NCI-H1694 treated with DMSO at 0.1 percent for 48 hours (cell line): ENCODE results near the gene FAM50B.

Source experiments
- DNase-seq: peaks from one replicate; lab custom pipeline; 2025; lab: John Stamatoyannopoulos, UW

FAM50B gene

GRCh38 chr6:3894590-3895311, 45.6 kb downstream of the FAM50B start:
- DNase-seq: no peak

DNA sequence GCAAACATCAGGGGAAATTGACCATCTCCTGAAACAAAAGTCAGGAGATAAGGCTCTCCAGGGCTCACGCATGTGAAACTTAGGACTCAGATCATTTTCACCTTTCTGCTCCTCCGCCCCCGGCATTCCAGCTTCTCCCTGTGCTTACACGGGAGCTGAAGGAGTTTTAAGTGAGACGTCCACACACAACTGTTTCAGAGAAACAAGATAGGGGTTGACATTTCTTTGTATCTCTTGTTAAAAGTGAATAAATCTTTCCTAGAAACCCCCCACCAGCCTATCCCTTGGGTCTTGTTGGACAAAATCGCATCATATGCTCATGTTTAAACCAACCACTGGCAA, 46.1 kb downstream of the FAM50B start:
- DNase-seq: no peak

GRCh38 chr6:3895805-3896204, 46.6 kb downstream of the FAM50B start:
- no peak for DNase-seq

- DNase-seq: no peak
Measured at GRCh38 chr6:3898265-3898994, 49.3 kb downstream of the FAM50B start.

GRCh38 chr6:3899061-3899460, 49.9 kb downstream of the FAM50B start:
- DNase-seq: no peak

GRCh38 chr6:3899970-3900439, 50.8 kb downstream of the FAM50B start:
- DNase-seq: no peak
